ENCODE results near the gene AKNAD1.

Gene AKNAD1

GRCh38 chr1:108779455-108779854, 77.4 kb downstream of the AKNAD1 start:
- H3K27ac ChIP-seq (ENCODE audit: low read length), result no peak overlapping the region
- TF ChIP-seq CTCF (IDR thresholded peaks at IDR 0.05; ENCODE audit: borderline replicate concordance, extremely low read depth, low read length, poor library complexity, severe bottlenecking) (no peak), EZH2 (IDR thresholded peaks at IDR 0.05; ENCODE audit: borderline replicate concordance, low read depth, low read length, severe bottlenecking) (no peak)
- H3K9ac ChIP-seq (ENCODE audit: low read depth, low read length), result no peak overlapping the region
- no peaks in the 10 kb centered on the region for H3K4me1 ChIP-seq (ENCODE audit: insufficient read depth, low read length)
- no peak overlapping the region for H3K4me2 ChIP-seq (ENCODE audit: insufficient read depth, low read length)
- H4K20me1 ChIP-seq (ENCODE audit: insufficient read depth, low read length), result no peaks in the 10 kb centered on the region
- no peaks in the 10 kb centered on the region for H3K27me3 ChIP-seq (ENCODE audit: insufficient read depth, low read length, poor library complexity)
- H2AFZ ChIP-seq (ENCODE audit: low read depth, low read length), result no peak overlapping the region
- no peak for DNase-seq
- ATAC-seq (ENCODE audit: insufficient read depth, low read depth), result no peak
- no peak overlapping the region for H3K4me3 ChIP-seq (ENCODE audit: low read depth in 1 of 2, low read length in 2 of 2)
- H3K36me3 ChIP-seq (ENCODE audit: insufficient read depth, low read length), result peaks cover 72% of the 10 kb centered on the region
- peaks cover 9% of the 10 kb centered on the region for H3K9me3 ChIP-seq (ENCODE audit: insufficient read depth, low read length, severe bottlenecking)
- H3K79me2 ChIP-seq (ENCODE audit: insufficient read depth, low read length), result no peaks in the 10 kb centered on the region

- Histone ChIP-seq H3K27ac (ENCODE audit: low read length) (no peak overlapping the region), H3K4me2 (ENCODE audit: insufficient read depth, low read length) (no peak overlapping the region), H4K20me1 (ENCODE audit: insufficient read depth, low read length) (no peaks in the 10 kb centered on the region), H3K79me2 (ENCODE audit: insufficient read depth, low read length) (no peaks in the 10 kb centered on the region), H3K27me3 (ENCODE audit: insufficient read depth, low read length, poor library complexity) (no peaks in the 10 kb centered on the region), H3K36me3 (ENCODE audit: insufficient read depth, low read length) (peaks cover 71% of the 10 kb centered on the region), H3K4me3 (ENCODE audit: low read depth in 1 of 2, low read length in 2 of 2) (no peak overlapping the region), H3K4me1 (ENCODE audit: insufficient read depth, low read length) (no peaks in the 10 kb centered on the region), H3K9ac (ENCODE audit: low read depth, low read length) (no peak overlapping the region), H3K9me3 (ENCODE audit: insufficient read depth, low read length, severe bottlenecking) (no peaks in the 10 kb centered on the region), H2AFZ (ENCODE audit: low read depth, low read length) (no peak overlapping the region)
- ATAC-seq (ENCODE audit: insufficient read depth, low read depth) (no peak), DNase-seq (no peak)
- TF ChIP-seq CTCF (IDR thresholded peaks at IDR 0.05; ENCODE audit: borderline replicate concordance, extremely low read depth, low read length, poor library complexity, severe bottlenecking) (no peak), EZH2 (IDR thresholded peaks at IDR 0.05; ENCODE audit: borderline replicate concordance, low read depth, low read length, severe bottlenecking) (no peak)
Measured at GRCh38 chr1:108777839-108778238, 79.1 kb downstream of the AKNAD1 start.

DNA sequence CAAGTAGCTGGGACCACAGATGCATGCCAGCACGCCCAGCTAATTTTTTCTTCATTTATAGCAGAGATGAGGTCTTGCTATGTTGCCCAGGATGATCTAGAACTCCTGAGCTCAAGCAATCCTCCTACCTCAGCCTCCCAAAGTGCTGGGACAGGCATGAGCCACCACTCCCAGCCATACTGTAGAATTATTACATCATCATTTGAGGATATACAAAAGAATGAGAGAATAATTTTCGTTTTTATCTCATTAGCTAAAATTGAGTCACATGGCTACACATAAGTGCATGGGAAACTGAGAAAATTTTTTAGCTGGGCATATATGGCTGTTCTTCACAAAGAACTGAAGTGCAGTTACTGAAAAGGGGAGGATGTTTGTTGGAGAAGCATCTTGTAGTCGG, 89.2 kb downstream of the AKNAD1 start:
- Histone ChIP-seq H3K4me1 (ENCODE audit: insufficient read depth, low read length) (no peaks in the 10 kb centered on the region), H3K9ac (ENCODE audit: low read depth, low read length) (no peak overlapping the region), H4K20me1 (ENCODE audit: insufficient read depth, low read length) (no peaks in the 10 kb centered on the region), H3K4me2 (ENCODE audit: insufficient read depth, low read length) (no peak overlapping the region), H2AFZ (ENCODE audit: low read depth, low read length) (no peak overlapping the region), H3K36me3 (ENCODE audit: insufficient read depth, low read length) (peaks cover 50% of the 10 kb centered on the region), H3K4me3 (ENCODE audit: low read depth in 1 of 2, low read length in 2 of 2) (no peak overlapping the region), H3K27ac (ENCODE audit: low read length) (no peak overlapping the region), H3K27me3 (ENCODE audit: insufficient read depth, low read length, poor library complexity) (no peaks in the 10 kb centered on the region), H3K79me2 (ENCODE audit: insufficient read depth, low read length) (peaks cover 2% of the 10 kb centered on the region; the same call in 1 of the 2 replicates), H3K9me3 (ENCODE audit: insufficient read depth, low read length, severe bottlenecking) (no peaks in the 10 kb centered on the region)
- ATAC-seq (ENCODE audit: insufficient read depth, low read depth) (no peak), DNase-seq (no peak)
- TF ChIP-seq EZH2 (IDR thresholded peaks at IDR 0.05; ENCODE audit: borderline replicate concordance, low read depth, low read length, severe bottlenecking), result no peak

GRCh38 chr1:108767115-108767514, 89.8 kb downstream of the AKNAD1 start:
- H3K27me3 ChIP-seq (ENCODE audit: insufficient read depth, low read length, poor library complexity), result no peaks in the 10 kb centered on the region
- no peak overlapping the region for H3K4me2 ChIP-seq (ENCODE audit: insufficient read depth, low read length)
- DNase-seq (no peak), ATAC-seq (ENCODE audit: insufficient read depth, low read depth) (no peak)
- no peak overlapping the region for H3K27ac ChIP-seq (ENCODE audit: low read length)
- no peaks in the 10 kb centered on the region for H4K20me1 ChIP-seq (ENCODE audit: insufficient read depth, low read length)
- peaks cover 2% of the 10 kb centered on the region; the same call in 1 of the 2 replicates for H3K79me2 ChIP-seq (ENCODE audit: insufficient read depth, low read length)
- no peak overlapping the region for H3K4me3 ChIP-seq (ENCODE audit: low read depth in 1 of 2, low read length in 2 of 2)
- peaks cover 52% of the 10 kb centered on the region for H3K36me3 ChIP-seq (ENCODE audit: insufficient read depth, low read length)
- H2AFZ ChIP-seq (ENCODE audit: low read depth, low read length), result no peak overlapping the region
- H3K9ac ChIP-seq (ENCODE audit: low read depth, low read length), result no peak overlapping the region
- TF ChIP-seq CTCF (IDR thresholded peaks at IDR 0.05; ENCODE audit: borderline replicate concordance, extremely low read depth, low read length, poor library complexity, severe bottlenecking), result no peak
- no peak for TF ChIP-seq EZH2 (IDR thresholded peaks at IDR 0.05; ENCODE audit: borderline replicate concordance, low read depth, low read length, severe bottlenecking)
- H3K4me1 ChIP-seq (ENCODE audit: insufficient read depth, low read length), result no peaks in the 10 kb centered on the region
- H3K9me3 ChIP-seq (ENCODE audit: insufficient read depth, low read length, severe bottlenecking), result no peaks in the 10 kb centered on the region
